Parathyroid adenoma (tissue), 2 donors: ENCODE results near the gene CLCN2.

Experiments used
- H2AFZ ChIP-seq: fragments of 300-600 bp; sonication (generic); one replicate; pipeline ENCODE4 v1.7.0; 2017; ENCODE audit warnings: antibody characterized with exemption, mild to moderate bottlenecking
- H3K27ac ChIP-seq: fragments of 300-600 bp; sonication (generic); one replicate; pipeline ENCODE4 v1.7.0; 2017
- H3K27me3 ChIP-seq: fragments of 300-600 bp; sonication (generic); one replicate; pipeline ENCODE4 v1.7.0; 2017; ENCODE audit warnings: low read length; ENCODE audit not compliant: control insufficient read depth, insufficient read depth
- H3K36me3 ChIP-seq: fragments of 300-600 bp; sonication (generic); one replicate; pipeline ENCODE4 v1.7.0; 2017; ENCODE audit warnings: low read length; ENCODE audit not compliant: control insufficient read depth, insufficient read depth
- H3K4me1 ChIP-seq: fragments of 300-600 bp; sonication (generic); one replicate; pipeline ENCODE4 v1.7.0; 2017; ENCODE audit warnings: control low read depth
- H3K4me2 ChIP-seq: fragments of 300-600 bp; sonication (generic); one replicate; pipeline ENCODE4 v1.7.0; 2017; ENCODE audit warnings: low read length
- H3K4me3 ChIP-seq: fragments of 300-600 bp; sonication (generic); one replicate; pipeline ENCODE4 v1.7.0; 2017; ENCODE audit warnings: low read depth, low read length
- H3K79me2 ChIP-seq: fragments of 300-600 bp; sonication (generic); one replicate; pipeline ENCODE4 v1.7.0; 2017; ENCODE audit warnings: control low read depth
- H3K9ac ChIP-seq: fragments of 300-600 bp; sonication (generic); one replicate; pipeline ENCODE4 v1.7.0; 2017; ENCODE audit warnings: mild to moderate bottlenecking
- H3K9me3 ChIP-seq: fragments of 300-600 bp; sonication (generic); one replicate; pipeline ENCODE4 v1.7.0; 2017; ENCODE audit warnings: low read length; ENCODE audit not compliant: control insufficient read depth
- CTCF ChIP-seq: fragments of 300-600 bp; sonication (generic); IDR thresholded peaks from one replicate; pipeline ENCODE4 v1.7.0; 2017; ENCODE audit warnings: antibody characterized with exemption, mild to moderate bottlenecking
- donor health status: primary hyperparathyroidism.

Gene CLCN2

GRCh38 chr3:184373422-184373821, 12.0 kb upstream of the CLCN2 start:
- Histone ChIP-seq H3K9me3 (no peaks in the 10 kb centered on the region), H2AFZ (no peak overlapping the region), H3K4me3 (no peak overlapping the region), H3K4me1 (peaks cover 6% of the 10 kb centered on the region), H3K27ac (no peak overlapping the region), H3K36me3 (no peaks in the 10 kb centered on the region), H3K4me2 (no peak overlapping the region), H3K9ac (no peak overlapping the region), H3K27me3 (no peaks in the 10 kb centered on the region), H3K79me2 (no peaks in the 10 kb centered on the region)
- TF ChIP-seq CTCF: no peak

- H3K79me2 ChIP-seq: no peaks in the 10 kb centered on the region
- no peaks in the 10 kb centered on the region for H3K36me3 ChIP-seq
- TF ChIP-seq CTCF: no peak
- no peak overlapping the region for H3K27ac ChIP-seq
- H3K9me3 ChIP-seq: no peaks in the 10 kb centered on the region
- no peak overlapping the region for H2AFZ ChIP-seq
- H3K4me2 ChIP-seq: no peak overlapping the region
- peaks cover 6% of the 10 kb centered on the region for H3K4me1 ChIP-seq
- H3K27me3 ChIP-seq: no peaks in the 10 kb centered on the region
- no peak overlapping the region for H3K4me3 ChIP-seq
- no peak overlapping the region for H3K9ac ChIP-seq
These were observed 11.5 kb upstream of the CLCN2 start for GRCh38 chr3:184372911-184373310.

- TF ChIP-seq CTCF: no peak
- H3K9ac ChIP-seq: no peak overlapping the region
These were observed 11.0 kb upstream of the CLCN2 start for GRCh38 chr3:184372296-184372821.

GRCh38 chr3:184371570-184372018, 10.2 kb upstream of the CLCN2 start:
- Histone ChIP-seq H3K27me3 (no peaks in the 10 kb centered on the region), H3K36me3 (no peaks in the 10 kb centered on the region), H3K27ac (no peak overlapping the region), H3K4me3 (no peak overlapping the region), H3K4me2 (no peak overlapping the region), H3K9ac (no peak overlapping the region), H3K9me3 (no peaks in the 10 kb centered on the region), H2AFZ (no peak overlapping the region), H3K4me1 (peaks cover 6% of the 10 kb centered on the region), H3K79me2 (no peaks in the 10 kb centered on the region)
- TF ChIP-seq CTCF: peak; percentile 96

More at GRCh38 chr3:184372296-184372821, 11.0 kb upstream of the CLCN2 start:
- Histone ChIP-seq H3K36me3 (no peaks in the 10 kb centered on the region), H3K4me1 (peaks cover 6% of the 10 kb centered on the region), H3K27me3 (no peaks in the 10 kb centered on the region), H3K79me2 (no peaks in the 10 kb centered on the region), H3K4me3 (no peak overlapping the region), H3K9me3 (no peaks in the 10 kb centered on the region), H3K4me2 (no peak overlapping the region), H2AFZ (no peak overlapping the region), H3K27ac (no peak overlapping the region)

GRCh38 chr3:184368586-184369183, 7.3 kb upstream of the CLCN2 start:
- TF ChIP-seq CTCF: no peak
- H3K36me3 ChIP-seq: no peaks in the 10 kb centered on the region
- peaks cover 18% of the 10 kb centered on the region for H3K4me1 ChIP-seq
- no peak overlapping the region for H3K9ac ChIP-seq
- H3K79me2 ChIP-seq: peaks cover 6% of the 10 kb centered on the region
- H3K4me3 ChIP-seq: no peak overlapping the region
- no peak overlapping the region for H3K4me2 ChIP-seq
- no peaks in the 10 kb centered on the region for H3K9me3 ChIP-seq
- no peak overlapping the region for H3K27ac ChIP-seq
- H2AFZ ChIP-seq: no peak overlapping the region
- H3K27me3 ChIP-seq: no peaks in the 10 kb centered on the region
